Right atrium auricular region (tissue), 2 donors: ENCODE measurements around the gene MCM3AP. TPM values are rescaled to one million over a fixed set of nuclear protein-coding genes. Genes with fewer than 3 reads are reported as not detected.

Experiments used
- DNase-seq: peaks from one replicate; pipeline ENCODE4 v3.0.0-alpha.2; 2019; ENCODE audit warnings: low spot score
- H3K27ac ChIP-seq, 2 donors: fragments of 200-600 bp; sonication (generic); 1 replicate in 1 of 2; 2 replicates in 1 of 2; pipeline ENCODE4 v1.5.1; 2016 to 2019
- H3K27me3 ChIP-seq, 2 donors: fragments of 200-600 bp; sonication (generic); one replicate each; pipeline versions ENCODE4 v1.5.1 to v1.6.0; 2017 to 2019
- H3K36me3 ChIP-seq: fragments of 200-600 bp; sonication (generic); one replicate; pipeline ENCODE4 v1.5.1; 2016
- H3K4me1 ChIP-seq, 2 donors: fragments of 200-600 bp; sonication (generic); one replicate each; pipeline versions ENCODE4 v1.5.1 to v1.6.0; 2017 to 2019
- H3K4me3 ChIP-seq, 2 donors: fragments of 200-600 bp; sonication (generic); 1 replicate in 1 of 2; 2 replicates in 1 of 2; pipeline ENCODE4 v1.5.1; 2017 to 2019; ENCODE audit warnings: mild to moderate bottlenecking in 1 of 2, moderate library complexity in 1 of 2
- H3K9me3 ChIP-seq, 2 donors: fragments of 200-600 bp; sonication (generic); one replicate each; pipeline ENCODE4 v1.5.1; 2019
- CTCF ChIP-seq, 2 donors: fragments of 200-600 bp; sonication (generic); IDR thresholded peaks; one replicate each; pipeline ENCODE4 v1.5.1; 2019; ENCODE audit warnings: antibody characterized with exemption in 2 of 2
- total RNA-seq, 2 donors: library from RNA; depleted of rRNA; stranded (reverse); fragments of >200 nt; gene quantifications; one replicate each; pipeline ENCODE4 v1.1.0, GENCODE V29; 2016

The MCM3AP gene
- total RNA-seq, 2 donors from 2014 or later = 35.7 to 45.4 TPM

DNA sequence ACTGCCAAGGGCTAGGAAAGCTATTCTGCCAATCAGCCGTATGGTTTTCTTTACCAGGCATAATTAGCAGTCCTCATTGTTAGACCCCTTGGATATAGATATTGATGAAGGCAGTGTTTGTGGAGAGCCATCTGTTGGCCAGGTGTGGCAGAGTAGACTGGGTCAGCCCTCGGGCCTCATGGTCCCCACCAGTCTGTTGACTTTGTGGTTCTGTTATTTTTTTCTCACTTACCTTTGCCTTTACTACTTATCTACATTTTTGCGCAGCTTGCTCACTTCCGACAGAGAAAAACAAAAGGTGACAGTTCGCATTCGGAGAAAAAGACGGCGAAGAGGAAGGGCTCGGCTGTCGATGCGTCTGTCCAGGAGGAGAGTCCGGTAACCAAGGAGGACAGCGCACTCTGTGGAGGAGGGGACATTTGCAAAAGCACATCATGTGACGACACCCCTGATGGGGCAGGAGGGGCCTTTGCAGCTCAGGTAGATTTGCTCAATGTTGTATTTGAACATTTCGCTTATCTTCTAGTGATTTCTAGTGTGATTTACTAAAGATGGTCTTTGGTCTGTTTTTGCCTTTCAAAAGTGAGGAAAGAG lies 40.8 kb upstream of the MCM3AP start:
- DNase-seq = no peak
- Histone ChIP-seq H3K27me3 (no peaks in the 10 kb centered on the region), H3K27ac (peak overlapping the region in 1 of 2 donors; percentile 98), H3K9me3 (no peaks in the 10 kb centered on the region), H3K36me3 (peaks cover 14% of the 10 kb centered on the region), H3K4me3 (no peak overlapping the region), H3K4me1 (peaks cover 0 to 29% of the 10 kb centered on the region in 2 donors)
- TF ChIP-seq CTCF (IDR thresholded peaks at IDR 0.05) = no peak

- Histone ChIP-seq H3K4me1 (peaks cover 0 to 29% of the 10 kb centered on the region in 2 donors), H3K27ac (peak overlapping the region; percentile 98), H3K27me3 (no peaks in the 10 kb centered on the region), H3K36me3 (peaks cover 13% of the 10 kb centered on the region), H3K4me3 (peak overlapping the region; percentile 96 to 100), H3K9me3 (no peaks in the 10 kb centered on the region)
- peak in 1 of 2 donors; percentile 42 for TF ChIP-seq CTCF (IDR thresholded peaks at IDR 0.05)
- DNase-seq = no peak
Measured at GRCh38 chr21:46325073-46325912, 39.9 kb upstream of the MCM3AP start.

GRCh38 chr21:46324390-46325072 lies 39.1 kb upstream of the MCM3AP start:
- H3K9me3 ChIP-seq = no peaks in the 10 kb centered on the region
- H3K27ac ChIP-seq = peak overlapping the region; percentile 98
- peaks cover 0 to 29% of the 10 kb centered on the region in 2 donors for H3K4me1 ChIP-seq
- no peaks in the 10 kb centered on the region for H3K27me3 ChIP-seq
- TF ChIP-seq CTCF (IDR thresholded peaks at IDR 0.05) = peak in 1 of 2 donors; percentile 50
- DNase-seq = peak; percentile 77
- H3K4me3 ChIP-seq = peak overlapping the region; percentile 96 to 100
- H3K36me3 ChIP-seq = peaks cover 13% of the 10 kb centered on the region

DNA sequence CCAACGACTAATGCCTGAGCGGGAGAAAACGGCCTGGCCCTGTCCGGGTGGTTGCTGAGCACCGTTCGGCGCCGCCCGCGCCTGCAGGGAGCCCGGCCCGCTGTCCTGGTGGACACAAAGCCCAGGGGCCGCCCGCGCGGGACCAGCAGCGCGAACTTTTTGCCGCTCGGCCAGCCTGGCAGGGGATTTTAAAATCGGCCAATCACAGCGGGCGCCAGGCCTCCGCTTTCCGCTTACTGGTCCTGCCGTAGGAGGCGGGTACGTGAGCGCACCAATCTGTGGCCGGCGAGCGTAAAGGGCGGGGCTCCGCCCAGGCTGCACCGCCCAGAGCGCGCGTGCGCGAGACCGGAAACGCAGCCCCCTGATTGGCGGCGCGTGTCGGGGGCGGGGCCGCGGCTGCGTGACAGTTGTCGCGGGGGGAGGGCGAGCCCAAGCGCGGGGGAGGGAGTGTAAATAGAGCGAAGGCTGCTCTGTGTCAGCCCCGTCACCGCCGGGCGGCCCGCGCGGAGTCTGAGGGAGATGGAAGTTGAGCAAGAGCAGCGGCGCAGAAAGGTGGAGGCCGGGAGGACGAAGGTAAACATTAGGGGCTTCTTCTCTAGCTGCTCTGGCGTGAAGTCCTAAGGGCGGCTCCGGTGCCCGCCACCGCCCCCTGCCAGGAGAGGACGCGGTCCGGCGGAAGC lies 38.4 kb upstream of the MCM3AP start, which contains the start of the genes C21orf58 and PCNT:
C21orf58 (minus strand) TSS at position 161 of the 680 bp plus-strand sequence. CDS start 1,132 bp downstream, outside the sequence.
PCNT (plus strand) TSS at position 447 of the 680 bp plus-strand sequence; CDS start at position 520, 73 bp downstream.
- H3K36me3 ChIP-seq = peaks cover 13% of the 10 kb centered on the region
- H3K27ac ChIP-seq = peak within 1 kb of the TSS; percentile 98
- H3K4me3 ChIP-seq = peak within 1 kb of the TSS; percentile 96 to 100
- H3K9me3 ChIP-seq = no peaks in the 10 kb centered on the region
- peaks cover 0 to 29% of the 10 kb centered on the region in 2 donors for H3K4me1 ChIP-seq
- no peak for TF ChIP-seq CTCF (IDR thresholded peaks at IDR 0.05)
- H3K27me3 ChIP-seq = no peaks in the 10 kb centered on the region
- peak; percentile 99 for DNase-seq

DNA sequence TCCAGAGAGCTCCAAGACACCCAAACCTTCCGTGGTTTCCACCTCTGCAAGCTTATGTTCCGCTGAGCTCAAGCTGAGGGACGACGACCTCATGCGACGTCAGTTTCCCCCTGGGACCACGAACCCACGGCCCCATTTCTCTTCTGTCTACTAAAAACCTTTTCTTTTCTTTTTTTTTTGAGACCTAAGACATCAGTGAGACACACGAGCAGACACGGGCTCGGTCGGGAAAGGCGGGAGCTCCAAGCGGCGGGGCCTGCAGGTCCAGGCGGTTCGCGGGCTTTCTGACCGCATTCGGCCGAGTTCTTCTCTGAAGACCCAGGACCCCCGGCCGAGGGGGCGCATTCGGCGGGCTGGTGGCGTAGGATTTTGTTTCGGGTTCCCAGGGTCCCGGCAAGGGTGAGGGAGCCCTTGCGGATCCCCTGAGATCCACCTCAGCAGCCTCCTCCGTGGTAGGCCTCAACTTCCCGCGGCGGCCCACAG lies 37.9 kb upstream of the MCM3AP start:
- no peaks in the 10 kb centered on the region for H3K27me3 ChIP-seq
- peaks cover 0 to 29% of the 10 kb centered on the region in 2 donors for H3K4me1 ChIP-seq
- H3K4me3 ChIP-seq = peak overlapping the region; percentile 96 to 100
- H3K9me3 ChIP-seq = no peaks in the 10 kb centered on the region
- H3K36me3 ChIP-seq = peaks cover 8% of the 10 kb centered on the region
- H3K27ac ChIP-seq = peak overlapping the region in 1 of 2 donors; percentile 17
- TF ChIP-seq CTCF (IDR thresholded peaks at IDR 0.05) = no peak
- DNase-seq = peak; percentile 59
